ENCODE measurements around the gene C17orf100.
A peak's percentile ranks its signal among the peaks of the same experiment; 100 is the strongest.
"Not testable (repeated sequence)": the region's sequence is repeated elsewhere in the genome, so short reads cannot be mapped to it uniquely, and the experiment has no call there.

The C17orf100 gene

DNA sequence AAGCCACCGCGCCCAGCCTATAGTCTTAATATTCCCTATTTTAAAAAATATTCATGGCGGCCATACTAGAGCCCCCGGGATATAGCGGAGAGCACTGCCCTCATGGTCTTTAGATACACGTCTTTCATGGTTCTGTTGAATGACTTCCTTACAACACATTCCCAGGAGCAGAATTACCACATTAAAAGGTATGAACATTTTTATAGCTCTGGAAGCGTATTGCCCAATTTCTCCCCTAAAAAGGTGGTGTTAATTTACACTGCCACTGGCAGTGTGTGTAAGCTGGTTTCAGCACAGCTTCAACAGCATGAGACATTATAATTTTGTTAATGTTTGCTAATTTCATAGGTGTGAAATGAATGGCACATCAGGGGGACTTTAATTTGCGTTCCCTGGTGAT is 19.0 kb downstream of the C17orf100 start:
- no peak for DNase-seq

DNA sequence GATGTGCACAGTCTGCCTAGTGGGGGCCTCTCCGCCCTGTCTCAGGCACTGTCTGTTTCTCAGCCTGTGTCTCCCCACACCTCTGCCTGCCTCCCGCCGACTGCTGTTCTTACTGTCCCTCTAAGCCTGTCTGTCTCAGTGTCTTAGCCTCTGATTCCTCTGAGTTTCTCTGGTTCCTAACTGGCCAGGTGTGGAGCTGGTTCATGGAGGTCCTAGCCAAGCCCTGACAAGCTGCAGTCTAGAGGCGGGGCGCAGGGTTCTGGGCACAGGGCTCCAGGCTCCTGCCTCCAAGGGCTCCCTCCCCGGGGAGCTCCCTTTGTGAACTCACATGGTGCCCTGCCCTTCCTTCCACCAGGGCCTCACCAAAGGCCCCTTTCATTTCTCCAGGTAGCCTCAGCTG is 19.4 kb downstream of the C17orf100 start:
- DNase-seq: peak; percentile 12

DNA sequence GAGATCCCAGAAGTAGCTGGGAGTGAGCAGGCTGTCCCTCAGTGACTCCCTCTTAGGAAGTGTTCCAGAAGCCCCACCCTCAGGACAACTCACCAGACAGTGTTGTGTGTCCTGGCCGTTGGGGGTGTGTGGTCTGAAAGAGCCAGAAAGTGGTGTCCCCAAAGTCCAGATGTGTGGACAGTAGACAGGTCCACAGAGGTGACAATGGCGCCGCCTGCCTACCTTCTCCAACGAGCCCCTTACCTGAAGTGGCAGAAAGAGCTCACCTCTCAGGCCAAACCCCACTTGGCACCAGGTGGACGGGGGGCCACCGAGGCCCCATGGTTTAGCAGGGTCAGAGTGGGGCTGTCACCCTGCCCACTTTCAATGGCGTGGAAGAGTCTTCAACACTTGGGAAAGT is 19.9 kb downstream of the C17orf100 start:
- peak; percentile 16 for DNase-seq

DNA sequence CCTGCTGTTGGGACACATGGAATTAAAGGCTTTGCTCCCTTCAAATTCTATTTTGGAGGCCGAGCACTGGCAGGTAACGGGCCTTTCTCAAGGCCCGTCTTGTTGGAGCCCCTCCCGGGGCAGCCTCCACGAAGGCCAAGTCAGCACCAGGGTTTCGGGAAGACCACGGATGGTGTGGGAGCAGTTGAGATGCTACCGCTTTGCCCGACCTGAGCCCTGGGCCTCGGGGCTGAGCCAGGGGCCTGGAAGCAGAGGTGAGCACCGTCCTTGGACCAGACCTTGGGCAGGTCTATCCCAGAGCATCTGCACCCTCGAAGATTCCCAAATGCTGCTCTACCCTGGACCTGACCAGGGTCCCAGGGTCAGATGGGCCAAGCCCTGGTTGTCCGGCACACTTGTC is 23.0 kb downstream of the C17orf100 start:
- DNase-seq: no peak

DNA sequence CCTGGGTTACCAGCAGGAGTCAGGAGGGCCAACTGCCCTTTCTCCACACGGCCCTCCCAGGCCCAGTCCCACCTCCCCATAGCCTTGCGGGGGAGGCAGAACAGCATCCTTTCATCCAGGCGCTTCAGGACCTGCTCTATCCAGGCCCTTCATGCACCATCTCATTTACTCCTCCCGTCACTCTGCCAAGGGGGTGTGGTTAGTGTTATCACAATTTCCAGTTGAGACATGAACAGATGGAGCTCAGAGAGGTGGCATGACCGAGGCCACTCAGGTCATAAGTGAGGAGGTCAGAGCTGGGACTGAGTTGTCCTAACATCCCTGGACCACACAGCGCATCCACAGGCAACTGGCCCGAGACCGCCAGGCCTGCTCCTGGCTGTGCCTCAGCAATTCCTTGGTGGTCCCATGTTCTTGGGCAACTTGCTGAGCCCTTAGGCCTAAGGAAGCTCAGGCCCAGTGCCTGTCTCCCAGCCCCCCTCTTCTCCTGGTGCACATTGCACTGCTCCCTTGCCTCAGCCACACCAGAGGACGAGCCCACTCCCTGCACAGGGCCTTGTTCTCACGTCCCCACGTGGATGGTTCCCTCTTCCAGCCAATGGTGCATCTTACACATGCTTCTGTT is 23.8 kb downstream of the C17orf100 start:
- no peak for DNase-seq

DNA sequence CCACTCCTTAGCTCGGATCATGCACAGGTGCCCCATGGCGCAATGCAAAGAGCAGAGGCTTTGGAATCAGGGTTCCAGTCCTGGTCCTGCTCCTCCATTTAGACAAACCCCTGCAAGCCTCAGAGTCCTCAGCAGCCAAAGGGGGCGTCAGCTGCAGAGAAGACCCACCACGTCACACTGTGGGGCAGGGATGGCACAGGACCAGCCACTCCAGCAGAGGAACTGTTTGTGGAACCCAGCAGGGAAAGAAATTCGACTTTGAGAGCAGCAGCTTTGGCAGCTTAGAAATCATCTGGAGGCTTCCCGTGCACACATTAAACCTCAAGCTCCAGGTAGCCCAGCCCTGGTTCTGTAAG is 25.2 kb downstream of the C17orf100 start:
- DNase-seq: no peak

DNA sequence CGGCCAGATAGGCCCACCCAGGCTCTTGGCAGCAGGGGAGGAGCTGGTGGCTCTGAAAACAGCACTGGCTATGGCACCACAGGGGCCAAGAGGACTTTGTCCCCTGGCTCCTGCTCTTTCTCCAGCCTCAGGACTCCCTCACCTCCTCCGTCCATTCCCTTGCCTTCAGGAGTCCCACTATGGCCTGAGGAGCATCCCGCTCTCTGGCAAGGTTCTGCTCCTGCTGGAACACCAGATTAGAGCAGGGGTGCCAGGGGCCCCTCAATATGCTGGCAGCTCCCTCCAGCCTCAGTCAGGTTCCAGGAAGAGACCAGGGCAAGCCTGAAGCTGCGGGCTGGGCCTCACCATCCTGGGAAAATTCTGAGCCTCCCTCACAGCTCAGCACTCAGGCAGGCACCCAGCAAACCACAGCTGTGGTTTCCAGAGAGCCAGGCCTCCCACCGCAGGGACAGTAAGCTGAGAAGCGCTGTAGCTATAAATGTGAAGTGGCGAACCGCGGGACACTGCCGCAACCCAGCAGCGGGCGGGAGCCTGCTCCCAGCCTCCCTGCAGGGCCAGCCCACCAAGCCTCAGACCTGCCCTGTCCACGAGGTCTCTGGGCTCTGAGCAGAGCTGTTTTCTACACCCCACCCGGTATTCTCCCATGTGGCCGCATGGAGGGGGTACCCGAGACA is 25.7 kb downstream of the C17orf100 start:
- peak; percentile 83 for DNase-seq

DNA sequence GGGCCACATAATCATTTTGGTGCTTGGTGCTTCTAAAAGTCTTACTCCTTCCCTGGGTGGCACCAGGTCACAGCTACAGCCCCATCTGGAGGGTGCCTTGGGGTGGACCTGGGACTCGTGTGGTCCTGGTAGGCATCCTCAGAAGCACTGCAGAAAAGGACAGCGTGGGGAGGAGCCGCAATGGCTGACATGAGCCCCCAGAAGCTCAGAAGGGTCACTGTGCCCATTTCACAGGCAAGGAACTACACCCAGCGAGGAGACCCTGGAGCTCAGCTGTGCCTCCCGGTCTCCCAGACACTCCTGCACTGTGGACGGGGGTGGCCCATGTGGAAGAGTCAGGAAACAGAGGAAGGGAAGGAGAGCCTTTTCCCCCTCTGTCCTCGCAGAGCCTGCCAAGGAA is 26.4 kb downstream of the C17orf100 start:
- DNase-seq: no peak

DNA sequence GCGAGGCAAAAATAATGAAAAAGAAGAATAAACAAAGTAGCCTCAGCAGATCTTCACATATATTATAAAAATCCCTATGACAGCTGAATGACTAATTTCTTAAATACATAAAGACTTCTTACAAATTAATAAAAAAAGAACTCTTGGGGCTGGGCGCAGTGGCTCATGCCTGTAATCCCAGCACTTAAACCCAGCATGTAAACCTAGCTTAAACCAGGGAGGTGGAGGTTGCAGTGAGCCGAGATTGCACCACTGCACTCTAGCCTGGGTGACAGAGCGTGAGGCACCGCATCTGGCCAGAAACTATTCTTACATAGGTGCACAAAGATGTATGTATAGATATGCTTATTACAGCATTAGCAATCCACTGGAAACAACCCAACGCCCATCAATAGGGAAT is 27.7 kb downstream of the C17orf100 start:
- no peak for DNase-seq

DNA sequence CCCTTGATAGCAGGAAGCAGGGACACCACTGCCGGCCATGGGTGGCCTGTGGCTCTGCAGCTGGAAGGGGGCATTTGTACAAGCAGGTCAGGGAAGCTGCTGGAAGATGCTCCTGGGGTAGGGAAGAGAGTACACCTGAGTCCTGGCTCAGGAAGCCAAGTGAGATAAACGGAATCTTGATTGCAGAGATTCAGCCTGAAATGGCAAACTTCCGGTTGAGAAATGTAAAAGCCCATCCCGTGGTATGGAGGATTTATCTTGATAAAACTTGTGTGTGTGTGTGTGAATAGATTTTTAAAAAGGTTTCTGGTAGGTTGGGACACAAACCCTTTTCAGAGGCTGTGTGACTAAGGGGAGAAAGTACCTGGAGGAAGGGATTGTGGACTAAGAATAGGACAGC is 29.6 kb downstream of the C17orf100 start:
- no peak for DNase-seq

DNA sequence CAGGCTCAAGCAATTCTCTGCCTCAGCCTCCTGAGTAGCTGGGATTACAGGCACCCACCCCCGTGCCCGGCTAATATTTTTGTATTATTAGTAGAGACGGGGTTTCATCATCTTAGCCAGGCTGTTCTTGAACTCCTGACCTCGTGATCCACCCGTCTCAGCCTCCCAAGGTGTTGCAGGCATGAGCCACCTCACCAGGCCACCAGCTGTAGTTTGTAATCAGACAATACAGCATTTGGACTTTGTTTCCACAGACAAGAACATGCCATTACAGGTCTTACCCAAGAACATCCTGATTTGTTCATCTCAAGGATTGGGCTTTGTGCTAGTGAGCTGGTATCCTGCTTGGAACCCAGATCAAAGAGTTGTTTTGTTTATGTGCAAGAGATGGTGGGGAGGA is 30.1 kb downstream of the C17orf100 start:
- no peak for DNase-seq

DNA sequence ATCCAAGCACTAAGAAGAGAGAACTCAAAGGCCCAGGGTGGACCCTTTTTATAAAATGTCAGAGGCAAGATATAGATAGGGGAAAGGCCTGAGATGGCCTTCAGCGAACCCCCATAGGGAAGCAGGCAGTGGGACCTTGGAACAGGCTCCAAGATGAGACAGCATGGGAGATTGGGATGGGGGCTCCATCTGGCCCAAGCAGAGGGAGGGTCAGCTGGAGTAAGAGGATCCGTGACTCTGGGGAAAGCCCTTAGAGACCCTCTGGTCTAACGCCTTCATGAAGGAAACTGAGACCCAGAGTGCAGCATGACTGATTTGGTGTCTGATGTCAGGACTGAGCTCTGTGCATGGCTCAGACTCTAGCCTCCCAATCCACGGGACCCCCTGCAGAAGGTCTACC is 30.8 kb downstream of the C17orf100 start:
- no peak for DNase-seq

DNA sequence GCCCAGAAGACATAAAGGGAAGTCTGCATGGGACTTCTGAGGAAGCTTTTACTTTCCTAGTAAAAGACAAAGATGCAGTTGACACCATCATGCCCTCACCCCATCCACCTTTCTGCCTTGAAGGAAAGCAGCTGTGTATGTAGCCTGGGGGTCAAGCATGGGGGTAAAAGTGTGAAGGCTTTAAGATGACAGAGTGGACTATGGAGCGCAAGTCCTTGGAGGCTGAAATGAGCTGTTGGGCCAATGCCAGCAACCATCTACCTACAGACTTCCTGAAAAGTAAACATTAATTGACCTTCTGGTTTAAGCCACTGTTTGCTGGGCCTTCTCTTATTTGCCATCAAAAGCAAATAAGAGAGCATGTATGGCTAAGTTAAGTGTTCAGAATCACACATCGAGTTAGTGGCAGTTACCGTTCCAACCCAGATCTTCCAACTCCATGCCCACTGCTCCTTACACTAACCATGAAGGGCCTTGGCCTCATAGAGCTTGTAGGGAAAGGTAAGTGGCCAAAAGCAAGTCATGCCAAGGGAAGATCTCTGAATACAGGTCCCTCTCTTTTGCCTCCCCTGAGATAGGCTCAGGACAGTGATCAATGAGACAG is 31.6 kb downstream of the C17orf100 start:
- DNase-seq: no peak

DNA sequence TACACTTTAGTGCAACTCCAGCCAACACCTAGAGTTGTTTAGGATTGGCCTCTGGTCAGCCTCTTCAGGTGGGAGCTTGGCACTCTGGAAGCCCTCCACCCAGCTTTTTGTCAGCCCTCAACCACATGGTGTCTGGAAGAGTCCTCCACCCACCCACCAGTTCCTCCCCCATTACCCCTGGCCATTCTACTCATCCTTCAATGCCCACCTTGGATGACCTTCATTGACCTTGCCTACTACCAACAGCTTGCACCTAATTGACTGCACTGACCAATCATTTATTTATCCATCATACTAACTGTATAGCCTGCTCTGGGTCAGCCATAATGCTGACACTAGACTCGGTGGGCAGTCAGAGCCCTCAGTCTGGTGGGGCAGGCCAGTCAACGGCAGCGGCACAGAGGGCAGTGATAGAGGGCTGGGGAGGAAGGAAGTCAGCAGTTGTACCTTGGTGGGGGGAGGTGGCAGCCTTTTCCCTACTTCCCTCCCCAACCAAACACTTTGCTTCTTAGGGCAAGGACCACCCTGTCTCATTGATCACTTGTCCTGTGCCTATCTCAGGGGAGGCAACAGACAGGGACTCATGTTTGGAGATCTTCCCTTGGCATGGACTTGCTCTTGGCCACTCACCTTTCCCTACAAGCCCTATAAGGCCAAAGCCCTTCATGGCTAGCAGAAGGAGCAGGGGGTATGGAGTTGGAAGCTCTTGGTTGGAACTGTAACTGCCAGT is 32.3 kb downstream of the C17orf100 start:
- DNase-seq: no peak

DNA sequence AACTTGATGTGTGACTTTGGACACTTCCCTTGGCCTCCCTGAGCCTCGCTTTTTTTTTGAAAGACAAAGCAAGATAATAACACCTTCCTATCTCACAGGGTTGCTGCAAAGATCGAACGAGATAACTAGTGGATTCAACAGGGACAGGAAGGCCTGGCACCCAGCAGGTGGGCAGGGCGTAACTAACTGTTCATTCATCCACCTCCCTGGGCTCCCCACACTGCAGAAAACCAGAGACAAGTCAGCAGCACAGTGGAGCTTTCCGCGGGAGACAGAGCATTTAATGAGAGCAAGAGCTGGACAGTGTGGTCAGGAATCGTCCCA is 32.9 kb downstream of the C17orf100 start:
- DNase-seq: no peak

DNA sequence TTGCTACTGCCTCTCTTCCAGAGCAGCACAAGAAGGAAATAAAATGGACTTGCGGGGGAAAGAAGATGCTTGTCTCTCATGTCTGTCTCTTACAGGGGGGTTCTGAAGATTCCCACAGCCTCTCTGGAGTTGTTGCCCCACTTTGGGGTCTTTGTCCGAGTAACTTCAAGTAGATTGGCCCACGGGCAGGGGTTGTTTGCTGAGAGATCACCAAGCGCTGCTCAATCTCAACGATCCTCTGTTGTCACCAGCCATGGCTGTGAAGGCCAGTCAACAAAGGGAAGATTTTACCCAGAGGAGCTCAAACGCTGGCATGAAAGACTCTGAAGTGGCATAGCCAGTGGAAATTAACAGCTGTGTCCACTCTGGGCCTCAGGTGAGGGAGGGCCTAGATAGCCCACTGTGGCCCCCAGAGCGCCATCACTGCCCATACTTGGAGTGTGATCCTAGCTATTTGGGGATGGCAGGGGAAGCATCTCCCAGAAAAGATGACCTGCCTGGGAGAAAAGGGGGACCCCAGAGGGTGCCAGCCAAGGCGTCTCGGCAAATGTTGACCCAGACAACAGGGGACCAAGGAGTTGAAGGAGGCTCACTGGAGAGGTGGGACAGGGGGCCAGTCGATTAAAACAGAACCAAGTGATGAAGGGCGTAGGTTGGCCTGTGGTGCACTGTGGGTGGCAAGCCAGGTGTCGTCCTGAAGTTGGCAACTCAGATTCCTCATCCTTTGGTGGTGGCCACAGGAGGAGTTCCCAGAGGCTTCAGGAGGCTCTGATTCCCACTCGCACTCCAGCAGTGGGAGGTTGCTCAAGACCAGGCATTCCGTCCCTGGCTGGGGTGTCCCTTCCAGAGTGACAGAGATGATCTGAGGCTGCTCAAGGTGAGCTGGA is 33.6 kb downstream of the C17orf100 start:
- no peak for DNase-seq

DNA sequence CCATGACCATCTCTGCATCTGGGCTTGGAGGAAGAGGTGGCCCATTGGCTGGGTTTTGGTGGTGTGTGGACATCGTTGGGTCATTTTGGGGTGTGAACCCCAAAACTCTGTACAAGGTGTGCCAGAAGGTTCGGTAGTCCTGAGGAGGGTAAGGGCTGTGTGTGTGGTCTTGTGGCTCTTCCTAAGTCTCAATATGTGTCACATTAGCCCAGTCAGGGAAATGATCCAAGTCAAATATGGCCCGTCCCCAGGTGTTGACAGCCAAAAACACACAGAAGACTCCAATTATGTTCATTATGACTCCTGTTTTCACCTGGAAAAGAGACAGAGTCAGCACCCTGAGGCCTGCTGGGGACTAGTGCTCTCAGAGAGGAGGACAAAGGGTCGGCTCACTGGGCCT is 34.5 kb downstream of the C17orf100 start:
- no peak for DNase-seq

DNA sequence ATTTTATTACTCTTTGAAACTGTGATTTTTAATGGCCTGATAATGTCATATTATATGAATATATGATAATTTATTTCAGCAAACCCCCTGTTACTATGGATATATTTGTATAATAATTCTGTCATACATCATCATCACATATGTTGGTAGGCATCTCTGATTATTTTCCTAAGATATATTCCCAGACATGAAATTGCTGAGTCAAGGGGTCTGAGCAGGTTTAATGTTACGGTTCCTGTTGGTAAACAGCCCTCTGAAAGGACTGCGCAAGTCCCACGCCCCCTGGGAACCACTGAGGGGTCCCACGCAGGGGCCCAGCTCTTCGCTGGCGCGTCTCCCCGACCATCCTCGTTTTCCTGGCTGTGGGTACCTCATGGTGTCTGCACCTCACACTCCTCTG is 37.4 kb downstream of the C17orf100 start:
- no peak for DNase-seq

DNA sequence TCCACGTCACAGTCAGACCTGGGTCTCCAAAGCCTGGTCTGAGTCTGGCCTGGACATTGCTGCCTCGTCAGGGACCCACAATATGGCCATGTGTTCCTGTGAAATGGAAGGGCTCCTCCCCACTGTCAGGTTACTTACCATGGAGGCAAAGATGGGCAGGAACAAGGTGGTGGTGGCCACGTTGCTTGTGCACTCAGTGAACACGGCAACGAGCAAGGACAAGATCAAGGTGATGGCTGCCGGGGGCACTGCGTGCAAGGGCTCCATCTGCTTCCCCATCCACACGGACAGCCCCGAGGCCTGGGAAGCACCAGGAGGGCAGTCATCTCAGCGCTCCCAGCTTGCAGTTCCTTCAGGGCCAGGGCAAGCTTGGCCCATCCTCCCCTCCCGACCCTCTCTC is 39.1 kb downstream of the C17orf100 start:
- DNase-seq: no peak

DNA sequence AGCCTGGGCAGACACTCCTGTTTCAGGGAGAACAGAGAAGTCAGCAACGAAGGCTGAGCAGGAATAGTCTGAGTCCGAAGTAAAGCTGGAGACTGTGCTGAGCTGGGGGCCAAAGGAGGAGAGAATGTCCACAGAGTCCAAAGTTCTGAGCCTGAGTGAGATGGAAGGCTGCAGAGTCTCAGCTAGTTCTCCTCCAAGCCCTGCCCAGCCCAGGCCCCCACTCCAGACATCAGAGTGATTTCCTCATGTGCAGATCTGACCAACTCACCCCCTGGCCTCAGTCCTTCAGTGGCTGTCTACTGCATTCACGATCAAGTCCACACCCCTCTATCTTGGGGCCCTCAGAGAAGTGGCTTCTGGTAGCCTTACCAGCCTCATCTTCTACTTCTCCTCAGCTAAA is 40.0 kb downstream of the C17orf100 start:
- no peak for DNase-seq

DNA sequence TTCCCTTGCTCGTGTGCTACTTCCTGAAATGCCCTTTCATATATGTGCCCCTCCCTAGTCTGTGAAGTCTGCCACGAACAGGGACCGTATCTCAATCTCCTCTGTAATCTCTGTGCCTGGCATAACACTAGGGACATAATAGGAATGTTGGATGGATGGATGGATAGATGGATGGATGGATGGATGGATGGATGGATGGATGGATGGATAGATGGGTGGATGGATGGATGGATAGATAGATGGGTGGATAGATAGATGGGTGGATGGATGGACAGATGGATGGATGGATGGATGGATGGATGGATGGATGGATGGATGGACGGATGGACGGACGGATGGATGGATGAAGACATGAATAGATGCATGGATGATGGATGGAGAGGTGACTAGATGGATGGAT is 40.4 kb downstream of the C17orf100 start:
- not testable (repeated sequence) for DNase-seq

DNA sequence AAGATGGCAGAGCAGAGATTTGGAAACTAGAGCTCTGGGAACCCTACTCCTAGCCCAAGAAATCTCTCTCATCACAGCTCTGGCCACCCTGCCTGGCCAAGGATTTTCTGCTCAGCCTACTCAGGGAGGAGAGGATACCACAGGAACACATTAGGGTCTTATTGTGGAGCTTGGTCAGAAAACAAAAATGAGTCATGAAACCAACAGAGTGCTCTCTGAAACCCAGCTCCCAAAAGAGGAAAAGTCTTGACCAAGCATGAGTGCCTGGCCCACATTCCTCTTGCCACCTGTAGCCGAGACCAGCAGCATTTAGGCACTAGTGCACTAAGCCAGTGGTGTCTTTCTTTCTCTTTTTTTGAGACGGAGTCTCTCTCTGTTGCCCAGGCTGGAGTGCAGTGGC is 43.5 kb downstream of the C17orf100 start:
- no peak for DNase-seq

DNA sequence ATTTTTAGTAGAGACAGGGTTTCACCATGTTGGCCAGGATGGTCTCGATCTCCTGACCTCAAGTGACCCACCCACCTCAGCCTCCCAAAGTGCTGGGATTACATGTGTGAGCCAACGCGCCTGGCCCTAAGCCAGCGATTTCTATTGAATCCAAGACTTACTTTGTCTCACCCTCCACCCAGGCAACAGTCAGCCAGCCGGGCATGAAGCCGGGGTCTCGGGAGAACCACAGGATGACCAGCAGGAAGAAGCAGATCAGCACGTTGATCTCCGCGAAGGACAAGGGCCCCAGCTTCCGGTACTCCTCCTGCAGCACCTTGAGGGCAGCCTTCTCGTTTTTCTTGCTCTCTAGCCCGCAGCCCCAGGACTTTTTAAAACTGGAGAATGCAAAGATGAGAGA is 44.0 kb downstream of the C17orf100 start:
- DNase-seq: no peak

Measured in femur (tissue), 1 donor.